ENCODE measurements around the gene SLAIN2.

SLAIN2 gene

GRCh38 chr4:48334900-48335384 lies 6.4 kb upstream of the SLAIN2 start:
- no peak for DNase-seq (ENCODE audit: low read depth)

GRCh38 chr4:48336146-48336870 lies 5.0 kb upstream of the SLAIN2 start:
- no peak for DNase-seq (ENCODE audit: low read depth)

GRCh38 chr4:48337731-48338130 lies 3.6 kb upstream of the SLAIN2 start:
- no peak for DNase-seq (ENCODE audit: low read depth)

GRCh38 chr4:48339642-48340041 lies 1.7 kb upstream of the SLAIN2 start:
- no peak for DNase-seq (ENCODE audit: low read depth)

- peak; percentile 43 for DNase-seq (ENCODE audit: low read depth)
These were observed 909 bp upstream of the SLAIN2 start for GRCh38 chr4:48340276-48340964.

GRCh38 chr4:48341776-48342605 lies 662 bp downstream of the SLAIN2 start:
- DNase-seq (ENCODE audit: low read depth), result no peak

GRCh38 chr4:48342606-48342880 lies 1.2 kb downstream of the SLAIN2 start:
- no peak for DNase-seq (ENCODE audit: low read depth)

GRCh38 chr4:48343035-48343434 lies 1.7 kb downstream of the SLAIN2 start:
- no peak for DNase-seq (ENCODE audit: low read depth)

- no peak for DNase-seq (ENCODE audit: low read depth)
These were observed 2.2 kb downstream of the SLAIN2 start for GRCh38 chr4:48343551-48343950.

- DNase-seq (ENCODE audit: low read depth), result no peak
These were observed 4.2 kb downstream of the SLAIN2 start for GRCh38 chr4:48345542-48345941.

GRCh38 chr4:48346594-48346993 lies 5.3 kb downstream of the SLAIN2 start:
- no peak for DNase-seq (ENCODE audit: low read depth)

- DNase-seq (ENCODE audit: low read depth), result no peak
These were observed 6.1 kb downstream of the SLAIN2 start for GRCh38 chr4:48347282-48347921.

- no peak for DNase-seq (ENCODE audit: low read depth)
These were observed 9.5 kb downstream of the SLAIN2 start for GRCh38 chr4:48350871-48351270.

GRCh38 chr4:48352793-48353192 lies 11.5 kb downstream of the SLAIN2 start:
- DNase-seq (ENCODE audit: low read depth), result no peak

GRCh38 chr4:48356355-48356754 lies 15.0 kb downstream of the SLAIN2 start:
- DNase-seq (ENCODE audit: low read depth), result no peak

- DNase-seq (ENCODE audit: low read depth), result no peak
These were observed 19.1 kb downstream of the SLAIN2 start for GRCh38 chr4:48360285-48361011.

GRCh38 chr4:48361012-48361400 lies 19.7 kb downstream of the SLAIN2 start:
- no peak for DNase-seq (ENCODE audit: low read depth)

- no peak for DNase-seq (ENCODE audit: low read depth)
These were observed 25.3 kb downstream of the SLAIN2 start for GRCh38 chr4:48366611-48367010.

GRCh38 chr4:48367016-48367415 lies 25.7 kb downstream of the SLAIN2 start:
- DNase-seq (ENCODE audit: low read depth), result no peak

GRCh38 chr4:48368389-48368788 lies 27.1 kb downstream of the SLAIN2 start:
- DNase-seq (ENCODE audit: low read depth), result no peak

GRCh38 chr4:48369248-48369647 lies 27.9 kb downstream of the SLAIN2 start:
- no peak for DNase-seq (ENCODE audit: low read depth)

- DNase-seq (ENCODE audit: low read depth), result no peak
These were observed 28.4 kb downstream of the SLAIN2 start for GRCh38 chr4:48369771-48370170.

Measured in CMK (cell line).